GM13976 (cell line): Measurements from ENCODE around the gene CRAMP1.

Experiments used
- DNase-seq: peaks from one replicate; pipeline ENCODE4 v3.0.0; 2012; ENCODE audit warnings: low spot score
- in situ Hi-C: fragments of 300-500 bp; cut with MboI; formaldehyde crosslinking; loops from one replicate; pipeline ENCODE4 v1.12.0; 2022; ENCODE audit warnings: low sequenced_read_pairs, mixed read lengths, inconsistent platforms; ENCODE audit not compliant: unreplicated experiment
- TF ChIP-seq, protein P1 (sequence below): IDR thresholded peaks from 2 replicates; pipeline ENCODE4 v1.5.1; 2012; ENCODE audit warnings: borderline replicate concordance, mild to moderate bottlenecking; ENCODE audit not compliant: insufficient read depth; ENCODE audit errors: extremely low read depth, missing control alignments, control extremely low read depth

CRAMP1 gene

DNA sequence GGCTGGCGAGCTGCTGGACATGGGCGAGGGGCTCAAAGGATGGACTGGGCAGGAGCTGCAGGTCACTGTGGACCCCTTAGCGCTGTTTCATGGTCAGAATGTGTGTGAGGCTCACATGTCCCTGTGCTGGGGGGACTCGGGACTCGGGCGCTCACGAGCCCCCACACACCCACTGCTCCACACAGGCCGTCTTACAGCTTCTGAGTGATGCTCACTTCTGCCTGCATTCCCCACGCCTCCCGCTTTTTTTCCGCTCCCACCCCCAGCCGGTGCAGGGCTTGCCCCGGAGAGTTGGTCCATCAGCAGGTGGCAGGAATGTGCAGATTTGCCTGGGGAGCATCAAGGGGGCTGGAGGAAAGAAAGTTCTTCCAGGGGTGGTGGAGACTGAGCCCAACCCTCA lies 45.7 kb downstream of the CRAMP1 start:
- TF ChIP-seq, protein P1, sequence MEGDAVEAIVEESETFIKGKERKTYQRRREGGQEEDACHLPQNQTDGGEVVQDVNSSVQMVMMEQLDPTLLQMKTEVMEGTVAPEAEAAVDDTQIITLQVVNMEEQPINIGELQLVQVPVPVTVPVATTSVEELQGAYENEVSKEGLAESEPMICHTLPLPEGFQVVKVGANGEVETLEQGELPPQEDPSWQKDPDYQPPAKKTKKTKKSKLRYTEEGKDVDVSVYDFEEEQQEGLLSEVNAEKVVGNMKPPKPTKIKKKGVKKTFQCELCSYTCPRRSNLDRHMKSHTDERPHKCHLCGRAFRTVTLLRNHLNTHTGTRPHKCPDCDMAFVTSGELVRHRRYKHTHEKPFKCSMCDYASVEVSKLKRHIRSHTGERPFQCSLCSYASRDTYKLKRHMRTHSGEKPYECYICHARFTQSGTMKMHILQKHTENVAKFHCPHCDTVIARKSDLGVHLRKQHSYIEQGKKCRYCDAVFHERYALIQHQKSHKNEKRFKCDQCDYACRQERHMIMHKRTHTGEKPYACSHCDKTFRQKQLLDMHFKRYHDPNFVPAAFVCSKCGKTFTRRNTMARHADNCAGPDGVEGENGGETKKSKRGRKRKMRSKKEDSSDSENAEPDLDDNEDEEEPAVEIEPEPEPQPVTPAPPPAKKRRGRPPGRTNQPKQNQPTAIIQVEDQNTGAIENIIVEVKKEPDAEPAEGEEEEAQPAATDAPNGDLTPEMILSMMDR, result no peak
- no peak for DNase-seq
- in situ Hi-C loops, result no loop called here

DNA sequence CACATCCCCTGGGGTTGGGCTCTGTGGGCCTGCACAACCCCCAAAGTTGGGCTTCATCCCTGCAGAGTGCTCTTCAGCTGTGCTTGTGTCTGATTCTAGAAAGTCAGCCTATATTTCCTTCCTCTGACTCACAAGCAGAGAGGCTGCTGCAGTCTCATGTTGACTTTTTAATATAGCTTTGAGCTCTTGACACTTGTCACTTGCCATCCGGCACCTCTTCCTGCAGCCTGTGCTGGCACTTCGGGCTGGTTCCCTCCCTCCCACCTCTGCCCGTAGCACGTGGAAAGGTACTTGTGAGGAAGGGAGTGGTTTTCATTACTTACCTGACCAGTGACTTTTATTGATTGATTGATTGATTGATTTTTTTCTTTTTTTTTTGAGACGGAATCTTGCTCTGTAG lies 46.9 kb downstream of the CRAMP1 start:
- TF ChIP-seq, protein P1, result no peak
- in situ Hi-C loops, result no loop called here
- DNase-seq, result no peak

DNA sequence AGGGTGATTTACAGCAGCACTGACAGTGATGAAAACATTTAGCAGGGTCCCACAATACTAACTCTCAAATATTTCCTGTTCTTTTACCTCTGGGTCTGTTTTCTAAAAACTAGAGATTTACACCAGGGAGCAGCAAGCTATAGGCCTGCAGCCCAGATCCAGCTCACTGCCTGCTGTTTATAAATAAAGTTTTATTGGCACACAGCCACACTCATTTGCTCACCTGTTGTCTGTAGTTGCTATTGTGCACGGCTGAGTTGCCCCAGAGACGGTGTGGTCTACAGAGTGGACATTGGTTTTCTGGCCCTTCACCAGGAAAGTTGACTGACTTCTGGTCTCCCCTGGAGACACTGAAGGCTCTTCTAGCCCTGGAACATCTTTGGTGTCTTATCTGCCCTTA lies 49.7 kb downstream of the CRAMP1 start:
- no peak for DNase-seq
- in situ Hi-C loops, result no loop called here
- TF ChIP-seq, protein P1, result no peak

DNA sequence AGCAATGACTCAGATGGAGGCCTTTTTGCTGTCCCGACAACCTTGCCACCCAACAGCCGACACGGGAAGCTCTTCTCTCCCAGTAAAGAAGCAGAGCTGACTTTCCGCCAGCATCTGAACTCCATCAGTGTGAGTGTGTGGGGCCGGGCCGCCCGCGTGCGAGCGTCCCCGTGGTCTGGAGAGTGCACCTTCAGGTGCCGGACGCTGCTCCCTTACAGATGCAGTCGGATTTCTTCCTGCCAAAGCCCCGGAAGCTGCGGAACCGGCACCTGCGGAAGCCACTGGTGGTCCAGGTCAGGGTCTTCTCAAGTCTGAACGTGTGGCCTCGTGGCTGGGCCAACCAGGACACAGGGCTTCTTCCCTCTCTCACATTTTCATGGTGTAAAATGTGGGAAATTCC lies 50.4 kb downstream of the CRAMP1 start:
- in situ Hi-C loops, result no loop called here
- no peak for DNase-seq
- TF ChIP-seq, protein P1, result no peak

DNA sequence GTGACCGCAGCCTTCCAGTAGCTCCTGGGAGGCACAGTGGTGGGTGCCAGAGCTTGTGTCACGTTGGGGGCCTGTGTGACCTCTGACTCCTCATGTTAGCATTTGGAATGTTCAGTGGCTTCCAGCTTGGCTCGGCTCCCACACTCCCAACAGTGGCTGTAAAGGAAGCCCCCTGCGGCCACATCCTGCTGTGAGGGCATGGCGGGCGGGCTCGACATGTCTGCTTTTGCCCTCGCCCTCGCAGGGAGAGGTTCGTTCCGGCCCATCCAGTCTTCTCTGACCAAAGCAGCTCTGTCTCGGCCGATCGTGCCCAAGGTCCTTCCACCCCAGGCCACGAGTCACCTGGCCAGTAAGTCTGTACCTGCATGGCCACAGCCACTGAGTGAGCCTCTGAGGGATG lies 53.7 kb downstream of the CRAMP1 start:
- in situ Hi-C loops, result no loop called here
- no peak for DNase-seq
- TF ChIP-seq, protein P1, result no peak

DNA sequence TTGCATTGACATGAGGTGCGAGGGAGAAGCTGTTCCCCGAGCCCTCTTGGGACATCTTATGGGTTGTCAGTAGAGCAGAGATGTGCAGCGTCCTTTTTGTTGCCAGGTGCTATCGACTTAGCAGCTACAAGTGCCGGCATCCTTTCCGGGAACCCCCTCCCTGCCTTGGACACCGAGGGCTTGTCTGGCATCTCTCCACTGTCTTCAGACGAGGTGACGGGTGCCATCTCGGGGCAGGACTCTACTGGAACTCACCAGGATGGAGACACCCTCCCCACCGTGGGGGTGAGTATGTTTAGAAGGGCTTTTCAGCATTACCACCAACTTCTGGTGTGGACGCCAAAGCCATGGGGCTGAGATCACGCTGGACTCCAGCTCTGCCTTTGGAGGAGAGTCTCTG lies 54.2 kb downstream of the CRAMP1 start:
- no peak for DNase-seq
- in situ Hi-C loops, result no loop called here
- TF ChIP-seq, protein P1, result no peak

DNA sequence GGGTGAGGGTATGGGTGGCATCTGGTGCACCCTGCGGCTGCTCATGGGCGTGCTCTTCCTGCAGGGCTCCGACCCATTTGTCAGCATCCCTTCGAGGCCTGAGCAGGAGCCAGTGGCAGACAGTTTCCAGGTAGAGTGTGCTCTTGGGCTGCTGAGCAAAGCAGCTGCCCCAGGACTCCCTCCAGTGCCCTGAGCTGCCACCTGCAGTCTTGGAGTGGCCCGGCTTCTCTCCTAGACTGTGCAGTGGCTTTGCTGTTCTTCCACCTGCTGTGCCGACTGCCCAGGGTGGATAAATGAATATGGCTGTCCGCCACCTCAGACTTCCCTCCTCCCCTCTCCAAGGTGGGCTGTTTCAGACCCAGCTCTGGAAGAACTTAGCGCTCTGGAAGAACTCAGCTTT lies 55.1 kb downstream of the CRAMP1 start:
- in situ Hi-C loops, result no loop called here
- no peak for DNase-seq
- TF ChIP-seq, protein P1, result no peak
